NT2/D1 (cell line): ENCODE measurements around the gene RAPGEF6.

Source experiments
- DNase-seq: peaks from one replicate; pipeline ENCODE4 v3.0.0-alpha.2; 2011; ENCODE audit warnings: low read depth, low spot score
- H3K27me3 ChIP-seq: 2 replicates; pipeline ENCODE4 v1.6.0; 2011; ENCODE audit warnings: mild to moderate bottlenecking; ENCODE audit not compliant: insufficient read length, insufficient read depth
- H3K36me3 ChIP-seq: 2 replicates; pipeline ENCODE4 v1.6.1; 2011; ENCODE audit warnings: mild to moderate bottlenecking, low read length, mixed read lengths; ENCODE audit not compliant: insufficient read depth, insufficient read length
- H3K4me1 ChIP-seq: 2 replicates; pipeline ENCODE4 v1.5.1; 2011; ENCODE audit not compliant: insufficient read depth, insufficient read length
- H3K4me3 ChIP-seq: 2 replicates; pipeline ENCODE4 v1.5.1; 2011; ENCODE audit warnings: low read depth; ENCODE audit not compliant: insufficient read length
- H3K9ac ChIP-seq: 2 replicates; pipeline ENCODE4 v1.6.0; 2011; ENCODE audit warnings: low read depth; ENCODE audit not compliant: insufficient read length
- H3K9me3 ChIP-seq: 2 replicates; pipeline ENCODE4 v1.5.1; 2011; ENCODE audit warnings: mild to moderate bottlenecking, low read length; ENCODE audit not compliant: insufficient read depth
- SUZ12 ChIP-seq: IDR thresholded peaks from 2 replicates; pipeline ENCODE4 v1.6.1; 2011; ENCODE audit not compliant: insufficient read length, insufficient read depth; ENCODE audit errors: extremely low read depth
- YY1 ChIP-seq: IDR thresholded peaks from 2 replicates; pipeline ENCODE4 v1.6.1; 2011; ENCODE audit not compliant: insufficient read length, insufficient read depth
- ZNF274 ChIP-seq: IDR thresholded peaks from 2 replicates; pipeline ENCODE4 v1.6.1; 2011; ENCODE audit warnings: mild to moderate bottlenecking, low read depth, low read length

Gene RAPGEF6

GRCh38 chr5:131417240-131417869, 217.7 kb downstream of the RAPGEF6 start:
- DNase-seq: peak; percentile 43

DNA sequence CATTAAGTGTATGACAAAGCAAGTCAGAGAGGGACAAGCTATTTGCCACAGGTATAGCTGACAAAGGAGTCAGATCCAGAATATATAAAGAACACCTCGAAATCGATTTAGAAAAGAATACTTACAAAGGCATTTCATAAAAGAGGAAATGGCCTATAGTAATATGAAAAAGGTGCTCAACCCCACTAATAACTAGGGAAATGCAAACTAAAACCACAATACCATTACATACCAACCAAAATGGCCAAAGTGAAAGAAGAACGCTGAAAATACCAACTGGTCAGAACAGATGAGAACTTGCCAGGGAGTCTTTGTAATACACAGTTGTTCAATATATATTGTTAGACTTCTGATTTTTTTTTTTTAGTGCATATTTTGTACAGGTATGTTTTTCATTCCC, 218.3 kb downstream of the RAPGEF6 start:
- no peak overlapping the region for H3K9ac ChIP-seq
- H3K4me3 ChIP-seq: no peak overlapping the region
- no peaks in the 10 kb centered on the region for H3K27me3 ChIP-seq
- H3K36me3 ChIP-seq: no peaks in the 10 kb centered on the region
- TF ChIP-seq SUZ12: no peak
- TF ChIP-seq YY1: no peak
- no peak for TF ChIP-seq ZNF274
- no peaks in the 10 kb centered on the region for H3K9me3 ChIP-seq
- no peaks in the 10 kb centered on the region for H3K4me1 ChIP-seq
- no peak for DNase-seq

More at GRCh38 chr5:131417240-131417869, 217.7 kb downstream of the RAPGEF6 start:
- TF ChIP-seq YY1 (no peak), SUZ12 (no peak), ZNF274 (no peak)
- H3K4me1 ChIP-seq: no peaks in the 10 kb centered on the region
- H3K4me3 ChIP-seq: no peak overlapping the region
- no peaks in the 10 kb centered on the region for H3K9me3 ChIP-seq
- H3K36me3 ChIP-seq: peaks cover 3% of the 10 kb centered on the region
- no peaks in the 10 kb centered on the region for H3K27me3 ChIP-seq
- H3K9ac ChIP-seq: no peak overlapping the region

DNA sequence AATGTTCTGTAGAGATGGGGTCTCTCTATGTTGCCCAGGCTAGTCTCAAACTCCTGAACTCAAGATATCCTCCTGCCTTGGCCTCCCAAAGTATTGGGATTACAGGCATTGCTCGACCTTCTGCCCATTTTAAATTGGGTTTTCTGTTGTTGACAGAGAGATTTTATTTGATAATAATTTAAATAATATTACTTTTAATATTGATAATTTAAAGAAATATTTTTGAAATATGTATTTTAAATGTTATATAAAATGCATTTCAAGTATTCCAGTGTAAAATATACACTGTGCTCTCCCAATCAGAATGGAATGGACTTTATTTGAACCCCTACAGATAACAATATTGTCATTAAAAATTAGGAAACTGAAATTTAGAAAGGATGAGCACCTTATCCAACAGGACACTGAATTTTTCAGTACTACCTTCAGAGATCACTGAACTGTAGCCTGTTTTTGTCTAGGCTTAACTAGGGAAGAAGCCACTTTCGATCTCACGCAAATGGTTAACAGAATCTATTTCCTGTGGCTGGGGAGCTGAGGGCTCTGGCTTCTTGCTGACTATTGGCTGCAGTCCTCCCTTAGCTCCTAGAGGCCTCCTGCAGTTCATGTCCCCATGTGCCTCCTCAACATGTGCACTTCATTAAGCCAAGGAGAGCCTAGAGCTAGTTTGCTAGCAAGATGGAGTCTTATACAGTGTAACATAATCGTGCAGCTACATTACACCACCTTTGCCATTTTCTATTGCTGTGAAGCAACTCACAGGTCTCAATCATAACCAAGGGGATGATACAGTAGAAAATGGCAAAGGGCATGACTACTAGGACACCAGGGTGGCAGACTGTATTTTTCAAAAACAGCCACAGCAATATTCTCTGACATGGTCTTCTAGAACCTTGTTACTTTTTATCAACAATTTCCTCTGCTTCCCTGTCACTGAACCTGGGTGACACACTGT, 221.1 kb downstream of the RAPGEF6 start:
- TF ChIP-seq SUZ12 (no peak), ZNF274 (no peak), YY1 (no peak)
- Histone ChIP-seq H3K9ac (no peak overlapping the region), H3K4me1 (no peaks in the 10 kb centered on the region), H3K27me3 (no peaks in the 10 kb centered on the region), H3K4me3 (no peak overlapping the region), H3K36me3 (no peaks in the 10 kb centered on the region), H3K9me3 (no peaks in the 10 kb centered on the region)
- no peak for DNase-seq

DNA sequence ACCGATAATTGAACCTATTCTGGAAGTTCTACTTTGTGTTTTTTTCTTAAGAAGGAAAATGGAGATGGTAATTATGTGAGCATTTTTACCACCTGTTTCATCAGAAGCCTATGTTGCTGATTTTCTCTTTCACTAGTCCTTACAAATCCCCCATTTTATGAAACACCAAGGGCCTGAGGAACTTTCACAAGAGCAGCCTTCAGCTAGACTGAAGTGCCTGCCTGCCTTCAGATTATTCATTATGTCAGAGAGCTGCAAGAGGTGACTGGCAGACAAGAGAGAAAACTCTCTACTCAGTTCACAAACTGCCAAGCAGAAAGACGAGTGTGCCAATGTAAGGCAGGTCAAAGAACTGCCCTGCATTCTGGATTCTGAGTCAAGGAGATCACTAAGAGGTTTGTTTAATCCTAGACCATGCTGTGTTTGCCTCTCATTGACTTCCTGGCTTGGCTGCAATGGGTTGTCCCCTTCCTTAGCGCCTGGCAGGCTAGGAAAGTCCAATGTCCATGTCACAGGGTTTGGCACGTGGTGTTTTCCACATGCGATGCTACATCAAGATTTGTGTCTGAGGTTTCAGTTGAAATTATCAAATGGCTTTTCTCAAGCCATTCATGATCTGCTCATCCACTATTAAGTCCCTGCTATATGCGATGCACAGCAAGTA, 227.9 kb downstream of the RAPGEF6 start:
- no peaks in the 10 kb centered on the region for H3K27me3 ChIP-seq
- H3K36me3 ChIP-seq: no peaks in the 10 kb centered on the region

DNA sequence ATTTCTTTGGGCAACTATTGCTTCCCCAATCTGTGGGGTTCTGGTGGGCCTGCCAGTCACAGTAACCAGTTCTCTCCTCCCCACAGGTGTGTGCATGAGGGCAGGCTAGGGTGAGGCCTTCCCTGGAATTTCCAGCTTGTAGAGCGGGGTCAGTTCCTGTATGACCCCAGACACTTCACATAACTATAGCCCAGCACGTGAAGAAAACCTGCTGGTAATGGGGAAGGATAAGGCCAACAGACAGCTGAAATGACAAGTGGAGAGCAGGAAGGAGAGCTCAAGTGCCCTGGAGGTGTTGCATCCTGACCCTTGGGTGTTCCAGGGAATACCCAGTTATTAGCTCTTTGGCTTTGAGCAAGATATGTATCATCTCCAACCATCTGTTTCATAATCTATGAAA, 229.0 kb downstream of the RAPGEF6 start:
- H3K27me3 ChIP-seq: no peaks in the 10 kb centered on the region
- H3K4me3 ChIP-seq: no peak overlapping the region
- H3K36me3 ChIP-seq: no peaks in the 10 kb centered on the region
- no peak for DNase-seq
- H3K9ac ChIP-seq: no peak overlapping the region
- no peaks in the 10 kb centered on the region for H3K4me1 ChIP-seq
- no peak for TF ChIP-seq ZNF274
- TF ChIP-seq SUZ12: no peak
- TF ChIP-seq YY1: no peak
- H3K9me3 ChIP-seq: no peaks in the 10 kb centered on the region

More for the DNA sequence above, 227.9 kb downstream of the RAPGEF6 start:
- Histone ChIP-seq H3K4me3 (no peak overlapping the region), H3K4me1 (no peaks in the 10 kb centered on the region), H3K9me3 (no peaks in the 10 kb centered on the region), H3K9ac (no peak overlapping the region)
- TF ChIP-seq ZNF274: no peak
- TF ChIP-seq YY1: no peak
- TF ChIP-seq SUZ12: no peak
- DNase-seq: no peak

- H3K4me3 ChIP-seq: no peak overlapping the region
- TF ChIP-seq SUZ12 (no peak), YY1 (no peak), ZNF274 (no peak)
- no peak overlapping the region for H3K9ac ChIP-seq
- no peaks in the 10 kb centered on the region for H3K9me3 ChIP-seq
- no peaks in the 10 kb centered on the region for H3K36me3 ChIP-seq
- no peak for DNase-seq
- H3K4me1 ChIP-seq: no peaks in the 10 kb centered on the region
- H3K27me3 ChIP-seq: no peaks in the 10 kb centered on the region
Observed at GRCh38 chr5:131405674-131406073, 229.4 kb downstream of the RAPGEF6 start.
